Measurements from ENCODE around the gene FTO.

The FTO gene

GRCh38 chr16:54140057-54140787 is 436.3 kb downstream of the FTO start:
- DNase-seq = no peak

DNA sequence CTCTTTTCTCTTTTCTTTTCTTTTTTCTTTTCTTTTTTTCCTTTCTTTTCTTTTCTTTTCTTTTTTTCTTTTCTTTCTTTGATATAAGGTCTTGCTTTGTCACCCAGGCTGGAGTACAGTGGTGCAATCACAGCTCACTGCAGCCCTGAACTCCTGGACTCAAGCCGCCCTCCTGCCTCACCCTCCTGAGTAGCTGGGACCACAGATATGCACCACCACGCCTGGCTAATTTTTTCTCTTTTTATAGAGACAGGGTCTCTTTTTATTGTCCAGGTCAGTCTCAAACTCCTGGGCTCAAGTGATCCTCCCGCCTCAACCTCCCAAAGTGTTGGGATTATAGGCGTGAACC is 436.8 kb downstream of the FTO start:
- no peak for DNase-seq

DNA sequence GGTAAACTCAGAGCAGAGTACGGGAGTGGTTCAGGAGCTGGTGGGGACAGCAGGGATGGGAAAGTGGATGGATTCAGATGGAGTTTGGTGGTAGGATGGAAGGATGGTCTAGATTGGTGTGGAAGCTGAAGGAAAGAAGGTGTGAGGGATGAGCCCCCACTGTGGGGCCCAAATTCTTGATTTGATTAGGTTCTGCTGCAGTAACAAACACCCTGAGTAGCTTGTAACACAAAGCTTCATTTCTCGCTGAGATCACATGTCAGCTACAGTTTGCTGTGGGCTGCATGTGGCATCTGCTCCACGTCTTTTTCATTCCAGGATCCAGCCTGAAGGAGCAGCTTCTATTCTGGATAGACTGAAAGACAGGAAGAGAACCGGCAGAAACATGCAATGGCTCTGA is 438.8 kb downstream of the FTO start:
- DNase-seq = no peak

DNA sequence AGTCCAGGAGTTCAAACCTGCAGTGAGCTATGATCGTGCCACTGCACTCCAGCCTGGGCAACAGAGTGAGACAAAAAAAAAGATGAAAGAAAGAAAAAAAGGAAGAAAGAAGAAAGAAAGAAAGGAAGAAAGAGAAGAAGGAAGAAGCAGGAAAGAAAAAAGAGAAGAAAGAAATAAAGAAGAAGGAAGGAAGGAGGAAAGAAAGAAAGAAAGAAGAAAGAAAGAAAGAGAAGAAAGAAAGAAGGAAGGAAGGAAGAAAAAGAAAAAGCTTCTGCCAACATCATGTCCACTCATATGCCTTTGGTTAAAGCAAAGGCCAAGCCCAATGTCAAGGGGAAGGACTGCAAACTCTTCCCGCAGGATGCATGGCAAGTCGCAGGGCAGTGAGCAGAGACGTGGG is 439.5 kb downstream of the FTO start:
- no peak for DNase-seq

- no peak for DNase-seq
Measured at GRCh38 chr16:54143934-54144571, 440.1 kb downstream of the FTO start.

DNA sequence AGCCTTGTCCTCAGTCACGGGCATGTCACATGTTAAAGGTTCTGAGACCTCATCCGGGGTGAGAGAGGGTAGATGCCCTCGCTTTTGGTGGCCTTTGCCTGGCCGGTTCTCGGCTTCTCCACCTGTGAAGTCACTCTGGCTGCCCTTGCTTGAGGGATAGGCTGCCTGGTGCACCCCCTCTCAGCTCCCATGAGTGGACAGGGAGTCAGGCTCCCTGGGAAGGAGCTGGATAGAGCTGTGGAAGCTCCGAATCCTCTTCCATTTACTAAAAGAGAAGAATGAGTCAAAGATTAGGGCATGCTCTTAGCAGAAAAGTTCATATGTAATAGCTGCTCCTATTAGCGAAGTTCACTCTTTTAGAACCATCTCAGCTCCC is 440.6 kb downstream of the FTO start:
- no peak for DNase-seq

DNA sequence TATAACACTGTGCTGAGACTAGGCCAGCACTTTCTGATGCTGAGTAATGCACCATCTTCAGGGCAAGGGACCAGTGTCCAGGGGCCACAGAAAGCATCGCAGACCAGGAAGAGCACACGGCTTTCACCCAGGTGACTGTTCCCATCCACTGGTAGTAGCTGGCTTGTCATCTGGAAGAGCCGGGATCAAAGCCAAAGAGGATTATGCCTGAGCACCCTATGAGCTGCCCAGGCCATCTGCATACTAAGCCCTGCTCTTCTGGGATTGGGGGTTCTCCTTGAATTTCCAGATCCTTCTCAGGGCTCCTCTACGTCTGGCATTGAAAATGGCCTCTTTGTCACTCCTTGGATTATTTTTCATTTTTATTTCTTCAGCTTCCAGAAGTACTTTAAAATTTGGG is 441.9 kb downstream of the FTO start:
- no peak for DNase-seq

- no peak for DNase-seq
Measured at GRCh38 chr16:54148974-54149373, 445.0 kb downstream of the FTO start.

DNA sequence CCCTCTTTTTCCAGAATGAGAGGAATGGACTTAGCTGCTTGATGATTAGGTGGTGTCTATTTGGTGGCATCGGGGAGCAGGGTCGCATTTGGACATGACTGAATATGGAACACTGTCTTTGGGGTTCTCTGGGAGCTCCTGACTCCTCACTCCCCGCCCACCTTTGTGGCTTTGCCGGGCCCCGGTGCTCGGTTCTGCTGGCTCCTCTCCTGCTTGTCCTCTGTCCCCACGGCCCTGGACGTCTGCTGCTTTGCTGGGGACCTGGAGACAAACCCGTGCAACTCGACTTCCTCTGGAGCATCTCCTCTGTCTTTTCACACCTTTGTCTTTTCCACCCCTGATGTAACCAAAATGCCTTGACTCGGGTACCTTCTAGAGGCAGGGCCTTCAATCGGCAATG is 446.9 kb downstream of the FTO start:
- no peak for DNase-seq

GRCh38 chr16:54152362-54153239 is 448.6 kb downstream of the FTO start:
- DNase-seq = no peak

GRCh38 chr16:54153240-54153934 is 449.4 kb downstream of the FTO start:
- DNase-seq = no peak

- no peak for DNase-seq
Measured at GRCh38 chr16:54156349-54156748, 452.4 kb downstream of the FTO start.

DNA sequence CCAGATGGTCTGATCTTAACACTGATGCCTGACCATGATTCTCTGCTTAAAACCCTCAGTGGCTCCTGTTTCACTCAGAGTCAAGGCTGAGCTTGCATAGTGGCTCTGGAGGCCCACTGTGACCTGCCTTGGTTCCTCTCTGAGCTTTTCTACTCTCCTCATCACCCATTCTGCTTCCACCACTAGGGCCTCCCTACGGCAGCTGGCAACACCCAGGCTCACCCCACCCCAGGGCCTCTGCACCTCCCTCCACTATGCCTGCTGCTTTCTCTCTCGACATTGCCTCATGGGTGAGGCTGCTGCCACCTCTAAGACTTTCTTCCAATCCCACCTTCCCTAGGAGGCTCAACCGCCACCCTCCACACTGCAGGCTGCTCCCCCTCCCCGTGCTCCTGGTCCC is 455.0 kb downstream of the FTO start:
- no peak for DNase-seq

DNA sequence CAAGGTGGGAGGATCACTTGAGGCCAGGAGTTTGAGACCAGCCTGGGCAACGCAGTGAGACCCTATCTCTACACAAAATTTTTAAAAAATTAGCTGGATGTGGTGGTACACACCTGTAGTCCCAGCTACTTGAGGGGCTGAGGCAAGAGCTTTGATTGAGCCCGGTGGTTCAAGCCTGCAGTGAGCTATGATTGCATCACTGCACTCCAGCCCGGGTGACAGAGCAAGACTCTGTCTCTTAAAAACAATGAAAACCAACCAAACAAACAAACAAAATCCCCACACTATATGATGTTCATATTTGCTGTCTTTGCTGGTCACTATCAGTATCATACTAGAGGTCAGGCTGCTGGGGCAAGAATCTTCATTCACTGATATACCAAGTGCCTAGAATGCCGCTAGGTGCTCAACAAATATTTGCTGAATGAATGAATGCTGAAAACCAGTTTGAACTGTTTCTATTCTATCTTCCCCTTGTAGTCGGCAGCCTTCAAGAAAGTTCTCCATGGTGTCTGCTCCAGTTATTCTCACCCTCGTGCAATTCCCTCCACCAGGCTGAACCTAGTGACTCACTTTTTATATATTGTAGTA is 455.6 kb downstream of the FTO start:
- DNase-seq = no peak

DNA sequence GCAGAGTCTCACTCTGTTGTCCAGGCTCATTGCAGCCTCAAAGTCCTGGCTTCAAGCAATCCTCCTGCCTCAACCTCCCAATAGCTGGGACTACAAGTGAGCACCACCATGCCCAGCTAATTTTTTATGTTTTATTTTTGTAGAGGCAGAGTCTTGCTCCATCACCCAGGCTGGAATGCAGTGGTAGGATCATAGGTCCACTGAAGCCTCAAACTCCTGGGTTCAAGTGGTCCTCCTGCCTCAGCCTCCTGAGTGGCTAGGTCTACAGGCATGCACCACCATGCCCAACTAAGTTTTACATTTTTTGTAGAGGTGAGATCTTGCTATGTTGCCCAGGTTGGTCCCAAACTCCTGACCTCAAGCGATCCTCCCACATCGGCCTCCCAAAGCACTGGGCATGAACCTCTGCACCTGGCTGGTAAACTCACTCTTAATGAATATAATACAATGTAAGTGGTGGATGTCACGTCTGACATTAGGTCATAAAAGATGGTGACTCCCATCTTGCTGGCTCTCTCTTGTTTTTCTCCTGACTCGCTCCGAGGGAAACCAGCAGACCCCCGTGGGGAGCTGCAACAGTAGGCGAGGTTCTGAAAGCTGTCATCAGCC is 456.4 kb downstream of the FTO start:
- DNase-seq = no peak

GRCh38 chr16:54160939-54161897 is 457.3 kb downstream of the FTO start:
- no peak for DNase-seq

DNA sequence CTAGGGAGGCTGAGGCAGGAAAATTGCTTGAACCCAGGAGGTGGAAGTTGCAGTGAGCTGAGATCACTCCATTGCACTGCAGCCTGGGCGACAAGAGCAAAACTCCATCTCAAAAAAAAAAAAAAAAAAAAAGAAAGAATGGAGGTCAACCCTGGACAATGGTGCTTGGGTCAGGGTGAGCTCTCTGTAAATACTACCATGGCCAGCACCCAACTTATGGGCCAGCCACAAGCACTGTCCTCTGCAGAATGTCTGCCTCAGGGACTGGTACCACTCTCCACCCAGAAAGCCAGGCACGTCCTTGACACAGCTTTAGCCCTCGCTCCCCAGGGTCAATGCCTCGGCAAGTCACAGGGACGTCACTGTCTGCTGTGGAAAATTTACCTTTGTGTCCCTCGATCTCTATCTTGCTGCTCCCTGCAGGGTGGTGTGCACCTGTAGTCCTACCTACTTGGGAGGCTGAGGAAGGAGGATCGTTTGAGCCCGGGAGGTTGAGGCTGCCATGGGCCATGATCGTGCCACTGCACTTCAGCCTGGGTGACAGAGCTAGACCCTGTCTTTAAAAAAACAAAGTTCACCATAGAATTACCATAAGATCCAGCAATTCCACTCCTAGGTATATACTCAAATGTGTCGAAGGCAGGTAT is 459.4 kb downstream of the FTO start:
- no peak for DNase-seq

- no peak for DNase-seq
Measured at GRCh38 chr16:54164789-54165173, 460.8 kb downstream of the FTO start.

- no peak for DNase-seq
Measured at GRCh38 chr16:54165174-54165911, 461.4 kb downstream of the FTO start.

Measured in NCI-H1436 (cell line).